PC-3 (cell line): ENCODE results near the gene VPS8. TPM values are rescaled to one million over a fixed set of nuclear protein-coding genes. Genes with fewer than 3 reads are reported as not detected.

Experiments used
- ATAC-seq: fragments of 200-7000 bp; cut with Tn5 transposase; 2 replicates; pipeline ENCODE4 v1.9.1; 2020; ENCODE audit warnings: mild to moderate bottlenecking, moderate library complexity
- BruUV-seq: library from RNA; stranded (reverse); fragments of 400-500 nt; replicated peaks from 2 replicates; lab custom pipeline; 2021; lab: Mats Ljungman, UMichigan
- CTCF ChIA-PET: fragments of 300-600 bp; sonication (Branson Sonifier 250); formaldehyde crosslinking; loops from one replicate; lab custom pipeline; 2022; ENCODE audit warnings: antibody characterized with exemption; lab: Charles Lee
- POLR2A ChIA-PET: fragments of 300-600 bp; sonication (Branson Sonifier 250); formaldehyde crosslinking; loops from one replicate; lab custom pipeline; 2022; ENCODE audit warnings: antibody characterized with exemption; ENCODE audit not compliant: unreplicated experiment; lab: Charles Lee
- DNase-seq: peaks from one replicate; pipeline ENCODE4 v3.0.0-alpha.2; 2015
- H2AFZ ChIP-seq: fragments of 300-600 bp; sonication (generic); 2 replicates; pipeline ENCODE4 v1.6.0; 2016; ENCODE audit warnings: antibody characterized with exemption, low read length
- H3F3A ChIP-seq: fragments of 300-600 bp; sonication (generic); one replicate; pipeline ENCODE4 v1.6.0; 2017; ENCODE audit warnings: antibody characterized with exemption, low read length, control low read depth, mild to moderate bottlenecking; ENCODE audit not compliant: unreplicated experiment
- H3K27ac ChIP-seq: fragments of 300-600 bp; sonication (generic); 2 replicates; pipeline ENCODE4 v1.5.1; 2016; ENCODE audit warnings: mild to moderate bottlenecking, low read length
- H3K27me3 ChIP-seq: fragments of 300-600 bp; sonication (generic); 2 replicates; pipeline ENCODE4 v1.6.1; 2016; ENCODE audit warnings: low read length, mixed read lengths
- H3K36me3 ChIP-seq: fragments of 300-600 bp; sonication (generic); 2 replicates; pipeline ENCODE4 v1.6.1; 2016; ENCODE audit warnings: low read depth, mixed run types, low read length, mixed read lengths
- H3K4me1 ChIP-seq: fragments of 300-600 bp; sonication (generic); 2 replicates; pipeline ENCODE4 v1.5.1; 2016; ENCODE audit warnings: low read length; ENCODE audit not compliant: insufficient read depth
- H3K4me2 ChIP-seq: fragments of 300-600 bp; sonication (generic); 2 replicates; pipeline ENCODE4 v1.6.0; 2016; ENCODE audit warnings: low read length
- H3K4me3 ChIP-seq: fragments of 300-600 bp; sonication (generic); 2 replicates; pipeline ENCODE4 v1.5.1; 2016; ENCODE audit warnings: mild to moderate bottlenecking, low read length, mixed read lengths
- H3K79me2 ChIP-seq: fragments of 300-600 bp; sonication (generic); 2 replicates; pipeline ENCODE4 v1.6.1; 2017; ENCODE audit warnings: low read length, mixed read lengths
- H3K9ac ChIP-seq: fragments of 300-600 bp; sonication (generic); 2 replicates; pipeline ENCODE4 v1.6.0; 2016; ENCODE audit warnings: mild to moderate bottlenecking, low read length
- H3K9me2 ChIP-seq: fragments of 300-600 bp; sonication (generic); replicated peaks from 2 replicates; pipeline ENCODE4 v1.6.1; 2016; ENCODE audit warnings: mixed run types, low read length, mixed read lengths
- H3K9me3 ChIP-seq: fragments of 300-600 bp; sonication (generic); 2 replicates; pipeline ENCODE4 v1.6.1; 2016; ENCODE audit warnings: low read length, mixed read lengths
- H4K20me1 ChIP-seq: fragments of 300-600 bp; sonication (generic); 2 replicates; pipeline ENCODE4 v1.6.1; 2016; ENCODE audit warnings: low read length, mixed read lengths
- EZH2 ChIP-seq: fragments of 300-600 bp; sonication (generic); IDR thresholded peaks from one replicate; pipeline ENCODE4 v1.6.1; 2017; ENCODE audit warnings: antibody characterized with exemption, mild to moderate bottlenecking, low read length; ENCODE audit not compliant: unreplicated experiment
- EZH2phosphoT487 ChIP-seq: fragments of 300-600 bp; sonication (generic); IDR thresholded peaks from 2 replicates; pipeline ENCODE4 v1.6.1; 2018; ENCODE audit warnings: mild to moderate bottlenecking, antibody characterized with exemption, low read length, borderline replicate concordance
- intact Hi-C: fragments of 100-400 bp; cut with micrococcal nuclease; formaldehyde crosslinking; loops from 2 replicates; pipeline ENCODE4 v1.9.0; 2023
- total RNA-seq: library from RNA; depleted of rRNA; stranded (reverse); fragments of >200 nt; gene quantifications from 2 replicates; pipeline ENCODE4 v1.2.3, GENCODE V29; 2014
- TF ChIP-seq, protein P1 (sequence below): fragments of 300-600 bp; sonication (generic); conservative IDR thresholded peaks from 2 replicates; pipeline ENCODE4 v1.5.1; 2017; ENCODE audit warnings: antibody characterized with exemption, low read depth, mild to moderate bottlenecking, low read length

The VPS8 gene
- total RNA-seq, 1 experiment from 2014 or later: 38.0 TPM

DNA sequence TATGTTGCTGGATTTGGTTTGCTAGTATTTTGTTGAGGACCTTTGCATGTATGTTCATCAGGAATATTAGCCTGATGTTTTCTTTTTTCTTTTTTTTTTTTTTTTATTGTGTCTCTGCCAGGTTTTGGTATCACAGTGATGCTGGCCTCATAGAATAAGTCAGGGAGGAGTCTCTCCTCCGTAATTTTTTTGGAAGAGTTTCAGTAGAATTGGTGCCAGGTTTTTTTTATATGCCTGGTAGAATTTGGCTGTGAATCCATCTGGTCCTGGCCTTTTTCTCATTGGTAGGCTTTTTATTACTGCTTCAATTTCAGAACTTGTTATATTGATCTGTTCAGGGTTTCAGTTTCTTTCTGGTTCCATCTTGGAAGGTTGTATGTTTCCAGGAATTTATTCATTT, 165.8 kb downstream of the VPS8 start:
- BruUV-seq: no TSS peak
- POLR2A ChIA-PET: no interaction called here
- intact Hi-C loops: no loop called here

DNA sequence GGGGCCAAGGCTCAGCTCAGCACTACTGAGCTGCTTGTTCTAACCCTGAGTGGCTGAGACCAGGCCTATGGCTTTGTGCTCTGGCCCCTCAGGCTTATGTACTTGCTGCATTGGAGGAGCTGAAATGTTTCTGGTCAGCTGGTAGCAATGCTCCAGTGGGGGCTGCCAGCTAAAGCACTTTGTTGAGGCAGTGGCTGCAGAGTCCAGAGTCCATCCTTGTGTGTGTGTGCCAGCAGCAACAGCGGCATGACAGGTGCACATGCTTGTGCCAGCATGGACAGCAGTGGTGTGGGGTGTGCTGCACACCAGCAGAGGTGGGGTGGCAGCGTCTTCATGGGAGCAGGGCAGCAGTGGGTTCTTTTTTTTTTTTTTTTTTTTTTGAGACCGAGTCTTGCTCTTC, 169.1 kb downstream of the VPS8 start:
- BruUV-seq: no TSS peak
- no peaks in the 10 kb centered on the region for H3K27me3 ChIP-seq
- no peak for ATAC-seq
- H3K9me3 ChIP-seq: no peaks in the 10 kb centered on the region
- H3F3A ChIP-seq: no peaks in the 10 kb centered on the region
- CTCF ChIA-PET: no interaction called here
- no peak overlapping the region for H3K9ac ChIP-seq
- no peak overlapping the region for H3K4me3 ChIP-seq
- intact Hi-C loops: no loop called here
- no peaks in the 10 kb centered on the region for H4K20me1 ChIP-seq
- TF ChIP-seq EZH2phosphoT487 (no peak), EZH2 (no peak)
- TF ChIP-seq, protein P1, sequence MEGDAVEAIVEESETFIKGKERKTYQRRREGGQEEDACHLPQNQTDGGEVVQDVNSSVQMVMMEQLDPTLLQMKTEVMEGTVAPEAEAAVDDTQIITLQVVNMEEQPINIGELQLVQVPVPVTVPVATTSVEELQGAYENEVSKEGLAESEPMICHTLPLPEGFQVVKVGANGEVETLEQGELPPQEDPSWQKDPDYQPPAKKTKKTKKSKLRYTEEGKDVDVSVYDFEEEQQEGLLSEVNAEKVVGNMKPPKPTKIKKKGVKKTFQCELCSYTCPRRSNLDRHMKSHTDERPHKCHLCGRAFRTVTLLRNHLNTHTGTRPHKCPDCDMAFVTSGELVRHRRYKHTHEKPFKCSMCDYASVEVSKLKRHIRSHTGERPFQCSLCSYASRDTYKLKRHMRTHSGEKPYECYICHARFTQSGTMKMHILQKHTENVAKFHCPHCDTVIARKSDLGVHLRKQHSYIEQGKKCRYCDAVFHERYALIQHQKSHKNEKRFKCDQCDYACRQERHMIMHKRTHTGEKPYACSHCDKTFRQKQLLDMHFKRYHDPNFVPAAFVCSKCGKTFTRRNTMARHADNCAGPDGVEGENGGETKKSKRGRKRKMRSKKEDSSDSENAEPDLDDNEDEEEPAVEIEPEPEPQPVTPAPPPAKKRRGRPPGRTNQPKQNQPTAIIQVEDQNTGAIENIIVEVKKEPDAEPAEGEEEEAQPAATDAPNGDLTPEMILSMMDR: no peak
- H3K9me2 ChIP-seq: no peaks in the 10 kb centered on the region
- DNase-seq: no peak
- H3K4me1 ChIP-seq: no peaks in the 10 kb centered on the region
- no peak overlapping the region for H3K27ac ChIP-seq
- POLR2A ChIA-PET: no interaction called here
- H3K36me3 ChIP-seq: 0 out of 2 replicates have a peak, but pooled peaks cover 3% of the 10 kb centered on the region
- H3K4me2 ChIP-seq: no peak overlapping the region
- no peaks in the 10 kb centered on the region for H3K79me2 ChIP-seq
- no peak overlapping the region for H2AFZ ChIP-seq

More for the DNA sequence above, 165.8 kb downstream of the VPS8 start:
- Histone ChIP-seq H4K20me1 (no peaks in the 10 kb centered on the region), H3K36me3 (peaks cover 10% of the 10 kb centered on the region; the same call in 1 of the 2 replicates), H3K27me3 (no peaks in the 10 kb centered on the region), H3K9me3 (no peaks in the 10 kb centered on the region), H3K9ac (no peak overlapping the region), H3F3A (no peaks in the 10 kb centered on the region), H3K9me2 (no peaks in the 10 kb centered on the region), H2AFZ (no peak overlapping the region), H3K27ac (no peak overlapping the region), H3K4me1 (no peaks in the 10 kb centered on the region), H3K79me2 (no peaks in the 10 kb centered on the region), H3K4me3 (no peak overlapping the region), H3K4me2 (no peak overlapping the region)
- no peak for ATAC-seq
- CTCF ChIA-PET: no interaction called here
- DNase-seq: no peak
- TF ChIP-seq EZH2phosphoT487: no peak
- TF ChIP-seq, protein P1: no peak

DNA sequence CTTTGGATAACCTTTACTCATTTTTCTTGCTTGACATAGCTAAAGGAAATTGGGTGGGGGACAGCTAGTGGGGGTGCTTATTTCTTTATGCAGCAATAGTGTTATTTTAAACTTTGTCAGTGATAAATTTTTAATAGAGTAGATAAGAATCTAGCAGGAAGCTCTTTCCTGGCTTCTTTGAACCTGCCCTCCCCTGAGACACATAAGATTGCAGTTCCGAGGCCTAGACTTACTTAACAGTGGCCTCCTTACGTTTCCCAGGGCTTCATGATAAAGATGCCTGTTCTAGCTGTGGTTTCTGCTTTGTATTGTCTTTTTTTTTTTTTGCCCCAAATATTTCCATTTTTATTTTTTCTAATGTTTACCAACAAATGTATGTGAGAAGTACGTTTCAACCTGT, 170.1 kb downstream of the VPS8 start:
- no peak for ATAC-seq
- Histone ChIP-seq H3K9me2 (no peaks in the 10 kb centered on the region), H3K4me1 (no peaks in the 10 kb centered on the region), H3K27me3 (no peaks in the 10 kb centered on the region), H3K9me3 (no peaks in the 10 kb centered on the region), H3K36me3 (0 out of 2 replicates have a peak, but pooled peaks cover 8% of the 10 kb centered on the region), H3K27ac (no peak overlapping the region), H2AFZ (no peak overlapping the region), H3K9ac (no peak overlapping the region), H3K4me3 (no peak overlapping the region), H4K20me1 (no peaks in the 10 kb centered on the region), H3K79me2 (no peaks in the 10 kb centered on the region), H3K4me2 (no peak overlapping the region), H3F3A (no peaks in the 10 kb centered on the region)
- no peak for DNase-seq
- CTCF ChIA-PET: no interaction called here
- BruUV-seq: no TSS peak
- POLR2A ChIA-PET: no interaction called here
- intact Hi-C loops: no loop called here
- TF ChIP-seq, protein P1: no peak
- TF ChIP-seq EZH2phosphoT487 (no peak), EZH2 (no peak)
